Stimulated activated CD8-positive, alpha-beta memory T cell treated with anti-CD3 and anti-CD28 coated beads, Interleukin-15, amount 100 ng/mL, for 1 hour (primary cell): Measurements from ENCODE around the gene PHLDA2.
"Not testable (repeated sequence)": the region's sequence is repeated elsewhere in the genome, so short reads cannot be mapped to it uniquely, and the experiment has no call there.

ENCODE experiments used
- DNase-seq: peaks from one replicate; pipeline ENCODE4 v3.0.0-alpha.2; 2020; ENCODE audit warnings: low read depth

The PHLDA2 gene

DNA sequence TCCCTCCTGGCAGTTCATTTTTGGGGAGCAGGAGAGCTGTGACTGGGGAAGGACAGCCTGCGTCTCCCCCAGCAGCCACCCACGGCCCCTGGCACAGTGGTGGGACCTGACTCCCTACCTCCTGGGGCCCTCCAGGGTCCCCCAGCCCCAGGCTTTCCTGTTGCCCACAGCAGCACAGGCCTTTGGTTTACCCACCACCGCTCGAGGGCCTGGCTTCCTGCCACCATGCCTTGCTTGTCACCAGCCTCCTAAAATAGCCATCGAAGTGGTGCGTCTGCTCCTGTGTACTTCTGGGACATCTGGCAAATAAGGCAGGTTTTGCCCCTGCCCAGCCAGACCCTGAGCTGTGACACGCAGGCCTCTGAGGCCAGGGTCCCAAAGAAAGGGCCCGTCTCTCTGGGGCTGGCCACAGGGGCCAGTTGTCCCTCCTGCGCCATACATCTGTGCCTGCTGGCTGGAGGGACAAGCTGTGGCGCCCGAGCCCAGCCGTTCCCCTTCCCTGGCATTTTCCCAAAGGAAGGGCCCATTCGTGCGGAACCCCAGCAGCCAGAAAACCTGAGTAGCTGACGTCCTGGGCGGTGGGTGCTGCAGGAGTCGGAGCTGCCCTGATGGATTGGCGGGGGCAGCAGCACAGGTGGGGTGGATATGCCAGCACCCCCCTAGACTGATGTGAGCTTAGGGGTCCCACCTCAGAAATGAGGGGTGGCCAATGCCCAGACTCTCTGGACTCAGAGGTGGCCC is 14.6 kb downstream of the PHLDA2 start:
- no peak for DNase-seq

- DNase-seq = no peak
These were observed 15.4 kb downstream of the PHLDA2 start for GRCh38 chr11:2913776-2914175.

GRCh38 chr11:2913019-2913431 is 16.2 kb downstream of the PHLDA2 start:
- DNase-seq = no peak

DNA sequence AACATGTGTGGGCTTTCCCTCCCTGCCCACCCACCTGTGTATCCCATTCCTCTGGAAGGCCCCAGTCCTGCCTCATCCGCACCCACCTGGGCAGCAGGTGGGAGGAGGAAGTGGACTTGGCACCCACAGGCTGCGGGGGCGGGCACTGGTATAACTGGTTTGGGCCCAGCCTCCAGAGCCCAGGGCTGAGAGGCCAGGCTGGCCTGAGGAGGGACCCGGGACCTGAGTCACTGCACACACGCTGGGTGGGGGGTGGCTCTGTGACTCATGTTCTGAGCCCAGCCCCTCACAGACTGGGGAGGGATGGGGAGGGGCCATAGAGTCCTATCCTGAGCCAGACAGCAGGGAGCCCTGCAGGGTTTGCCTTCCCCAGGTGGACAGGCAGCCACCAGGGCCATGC is 16.7 kb downstream of the PHLDA2 start:
- DNase-seq = no peak

GRCh38 chr11:2911785-2912391 is 17.3 kb downstream of the PHLDA2 start:
- DNase-seq = no peak

DNA sequence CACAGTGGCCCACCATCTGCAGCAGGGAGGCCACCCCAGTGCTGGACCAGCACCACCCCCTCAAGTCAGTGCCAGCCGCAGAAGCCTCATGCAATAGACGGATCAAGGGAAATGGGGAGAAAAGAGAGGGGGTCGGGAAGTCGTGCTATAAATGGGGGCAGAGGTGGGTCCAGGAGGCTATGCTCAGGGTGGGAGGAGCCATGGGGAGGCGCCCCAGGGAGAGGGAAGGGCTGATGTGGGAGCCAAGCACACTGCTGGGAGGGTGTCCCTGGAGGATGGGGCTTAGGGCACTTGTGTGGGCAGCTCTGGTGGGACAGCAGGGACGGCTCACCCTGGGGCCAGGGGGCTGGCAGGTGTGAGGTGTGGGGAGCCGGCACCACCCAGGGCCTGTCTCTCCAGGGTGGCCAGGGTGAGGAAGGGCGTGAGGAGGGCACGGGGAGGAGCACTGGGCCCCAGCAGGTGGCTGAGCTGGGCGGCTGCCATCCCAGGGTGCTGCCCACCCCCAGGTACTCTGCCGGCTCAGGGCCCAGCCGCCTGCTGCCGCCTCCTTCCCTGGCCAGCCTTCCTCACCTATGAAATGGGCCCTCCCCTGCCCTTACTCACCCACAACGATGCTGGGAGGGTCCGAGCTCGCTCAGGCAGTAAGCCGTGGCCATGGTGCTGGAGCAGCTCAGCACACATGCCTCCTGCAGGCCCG is 18.0 kb downstream of the PHLDA2 start:
- no peak for DNase-seq

DNA sequence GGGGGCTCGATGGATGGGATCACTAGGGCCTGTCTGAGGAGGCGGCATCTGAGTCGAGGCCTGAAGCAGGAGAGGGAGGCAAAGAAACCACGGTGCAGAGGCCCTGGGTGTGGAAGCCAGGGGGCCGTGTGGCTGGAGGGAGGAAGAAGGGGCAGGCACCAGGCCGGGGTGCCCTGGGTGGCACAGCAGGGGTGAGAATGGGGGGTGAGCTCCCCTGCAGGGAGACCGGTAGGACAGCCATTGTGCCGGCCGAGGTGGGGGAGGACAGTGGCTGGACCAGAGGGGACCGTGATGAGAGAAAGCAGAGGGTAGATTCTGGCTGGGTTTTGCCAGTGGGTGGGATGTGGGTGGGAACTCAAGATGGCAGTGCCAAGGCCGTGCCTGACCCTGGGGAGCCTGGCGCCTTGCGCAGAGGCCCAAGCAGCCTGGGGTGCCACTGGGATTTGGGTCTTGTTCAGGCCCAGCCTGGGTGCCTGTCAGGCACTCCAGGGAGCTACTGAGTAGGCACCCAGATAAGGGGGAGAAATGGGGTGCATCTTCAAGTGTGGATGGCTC is 18.7 kb downstream of the PHLDA2 start:
- DNase-seq = no peak

- DNase-seq = no peak
These were observed 19.9 kb downstream of the PHLDA2 start for GRCh38 chr11:2909133-2909902.

GRCh38 chr11:2908130-2908529 is 21.1 kb downstream of the PHLDA2 start:
- no peak for DNase-seq

DNA sequence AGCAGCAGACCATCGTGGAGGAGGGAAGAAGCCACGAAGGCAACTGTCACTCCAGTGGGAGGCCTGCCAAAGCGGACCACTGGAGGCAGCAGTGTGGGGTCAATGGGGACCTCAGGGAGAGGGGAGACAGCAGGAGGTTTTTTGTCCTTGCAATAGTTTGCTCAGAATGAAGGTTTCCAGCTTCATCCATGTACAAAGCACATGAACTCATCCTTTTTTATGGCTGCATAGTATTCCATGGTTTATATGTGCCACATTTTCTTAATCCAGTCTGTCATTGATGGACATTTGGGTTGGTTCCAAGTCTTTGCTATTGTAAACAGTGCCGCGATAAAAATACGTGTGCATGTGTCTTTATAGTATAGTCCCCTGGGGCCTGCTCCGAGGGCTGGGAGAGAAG is 23.9 kb downstream of the PHLDA2 start:
- not testable (repeated sequence) for DNase-seq

GRCh38 chr11:2904153-2905052 is 24.8 kb downstream of the PHLDA2 start:
- DNase-seq = no peak

- no peak for DNase-seq
These were observed 25.6 kb downstream of the PHLDA2 start for GRCh38 chr11:2903672-2904011.

DNA sequence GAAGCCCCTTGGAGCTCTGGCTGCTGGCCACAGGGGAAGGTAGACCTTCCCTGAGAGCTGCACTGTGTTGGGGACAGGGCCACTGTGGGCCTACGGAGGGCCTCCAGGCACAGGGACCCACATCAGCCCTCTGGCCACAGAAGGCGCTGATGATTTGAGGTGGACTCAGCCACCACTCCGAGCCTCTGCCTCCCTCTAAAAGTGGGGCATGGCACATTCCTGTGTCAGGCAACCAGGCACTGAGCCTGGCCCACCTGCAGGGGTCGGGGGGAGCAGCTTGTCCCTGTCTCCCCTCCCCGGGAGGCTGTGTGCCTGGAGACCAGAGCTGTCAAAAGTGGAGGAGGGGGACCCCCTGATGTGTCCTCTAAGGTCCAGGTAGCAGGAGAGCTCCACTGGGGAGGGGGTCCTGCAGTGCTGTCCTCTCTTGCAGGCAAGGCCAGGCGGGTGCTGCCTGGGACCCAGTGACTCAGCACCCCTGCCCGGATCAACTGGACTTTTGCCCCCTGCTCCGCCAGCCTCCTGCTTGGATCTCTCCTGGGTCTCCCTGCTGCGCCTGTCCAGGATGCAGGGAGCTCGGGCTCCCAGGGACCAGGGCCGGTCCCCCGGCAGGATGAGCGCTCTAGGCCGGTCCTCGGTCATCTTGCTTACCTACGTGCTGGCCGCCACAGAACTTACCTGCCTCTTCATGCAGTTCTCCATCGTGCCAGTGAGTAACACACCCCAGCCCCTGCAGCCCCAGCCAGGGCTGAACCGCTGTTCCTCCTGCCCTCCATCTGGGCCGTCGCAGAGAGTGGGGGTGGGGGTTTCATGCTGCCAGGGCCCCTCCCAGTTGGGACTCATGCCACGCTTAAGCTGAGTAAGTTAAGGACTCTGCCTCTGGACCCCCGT is 26.2 kb downstream of the PHLDA2 start:
- no peak for DNase-seq

DNA sequence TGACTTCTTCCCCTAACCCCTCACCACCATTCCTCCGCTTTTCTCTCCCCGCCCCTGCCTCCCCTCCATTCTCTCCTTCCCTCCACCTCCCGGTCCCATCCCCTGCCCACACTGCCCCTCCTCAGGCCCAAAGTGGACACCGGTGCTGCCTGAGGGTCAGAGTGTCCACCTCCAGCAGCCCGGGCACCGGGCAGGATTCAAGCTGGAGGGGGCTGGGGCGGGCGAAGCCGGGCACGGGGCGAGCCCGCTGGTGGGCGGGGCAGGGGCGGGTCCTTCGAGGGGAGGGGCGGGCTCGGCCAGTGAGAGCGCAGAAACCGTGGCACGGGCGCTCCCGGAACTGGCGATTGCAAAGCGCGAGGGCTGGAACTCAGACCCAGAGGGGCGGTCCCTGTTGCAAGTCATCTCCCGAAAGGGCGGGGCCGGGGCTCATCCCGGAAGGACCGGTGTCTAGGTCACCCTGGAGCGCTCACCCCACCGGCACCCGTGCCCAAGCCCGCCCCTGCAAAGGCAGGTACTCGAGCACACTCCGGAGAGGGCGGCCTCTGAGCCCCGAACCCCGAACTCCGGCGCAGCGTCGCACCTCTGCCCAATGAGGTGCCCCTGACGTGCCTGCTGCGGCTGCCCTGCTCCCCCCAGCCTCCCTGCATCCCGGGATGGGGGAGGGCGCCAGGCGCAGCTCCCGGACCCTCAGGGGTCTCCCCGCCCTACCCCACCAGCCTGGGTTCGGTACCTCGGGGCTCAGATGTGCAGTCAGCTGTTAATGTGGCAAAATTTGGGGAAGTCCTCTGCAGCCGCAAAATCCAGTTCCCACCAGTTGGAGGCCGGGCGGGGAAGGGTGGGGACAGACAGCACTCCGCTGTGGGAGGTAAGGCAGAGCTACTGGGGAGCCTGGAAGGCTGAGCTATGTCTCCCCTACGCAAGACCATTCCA is 27.1 kb downstream of the PHLDA2 start:
- DNase-seq = peak; percentile 76

DNA sequence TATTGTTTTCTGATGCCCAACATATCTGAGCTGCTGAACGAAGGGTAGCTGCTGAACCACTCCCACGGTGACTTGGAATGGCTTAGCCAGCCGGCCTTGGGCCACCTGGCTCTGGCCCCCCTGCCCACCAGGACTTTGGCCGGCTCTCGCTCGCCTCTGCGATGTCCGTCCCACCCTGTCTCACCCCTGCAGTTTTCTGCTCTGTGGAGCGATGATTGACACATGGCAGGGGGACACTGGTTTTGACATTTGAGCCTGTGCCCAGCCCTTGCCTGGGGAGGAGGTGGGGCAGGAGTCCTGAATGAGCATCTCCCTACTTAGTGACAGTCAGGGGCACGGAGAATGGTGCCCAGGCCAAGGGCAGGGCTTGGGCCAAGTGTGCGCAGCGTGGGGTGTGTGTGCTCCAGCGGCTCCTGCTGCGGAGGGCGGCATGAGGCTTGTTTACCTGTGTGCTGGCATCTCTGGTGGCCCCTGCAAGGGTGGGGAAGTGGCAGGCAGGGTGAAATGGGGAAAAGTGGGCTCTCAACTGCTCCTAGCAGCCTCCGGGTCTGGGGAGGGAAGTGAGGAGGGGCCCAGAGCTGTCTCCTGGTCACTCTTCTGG is 27.9 kb downstream of the PHLDA2 start:
- DNase-seq = no peak

DNA sequence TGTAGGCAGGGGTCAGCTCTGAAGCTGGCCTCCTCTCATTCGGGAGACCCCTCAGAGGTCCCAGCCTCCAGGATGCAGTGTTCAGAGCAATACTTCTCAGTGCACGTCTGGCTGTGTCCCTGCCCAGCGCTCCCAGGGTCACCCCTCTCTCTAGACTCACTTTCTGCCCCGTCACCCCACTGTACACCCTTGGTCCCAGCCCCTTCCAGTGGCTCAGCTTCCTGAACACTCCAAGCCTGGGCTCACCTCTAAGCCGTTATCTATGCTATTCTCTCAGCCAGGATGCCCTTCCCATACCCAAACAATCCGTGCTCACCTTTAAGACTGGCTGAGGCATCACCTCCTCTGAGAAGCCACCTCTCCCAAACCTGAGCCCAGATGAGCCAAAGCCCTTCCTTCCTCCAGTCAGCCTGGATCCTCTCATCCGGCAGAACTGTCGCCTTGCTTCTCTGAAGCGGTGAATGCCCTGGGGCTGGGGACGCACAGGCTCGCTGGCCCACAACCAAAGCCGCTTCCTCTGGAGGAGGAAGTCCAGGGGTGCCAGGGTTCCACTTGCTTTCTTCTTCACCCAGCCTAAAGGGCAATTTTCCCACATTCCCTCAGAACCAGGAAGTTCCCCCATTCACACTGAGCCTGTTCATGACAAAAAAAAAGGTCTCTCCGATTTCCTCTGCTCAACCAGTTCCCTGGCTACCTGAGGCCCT is 30.0 kb downstream of the PHLDA2 start:
- no peak for DNase-seq

- peak; percentile 26 for DNase-seq
These were observed 30.7 kb downstream of the PHLDA2 start for GRCh38 chr11:2898366-2899079.
